Neural progenitor cell (in vitro differentiated cells): ENCODE results near the gene FCER2. TPM values are rescaled to one million over a fixed set of nuclear protein-coding genes. Genes with fewer than 3 reads are reported as not detected.

Experiments
- DNase-seq: peaks from one replicate; pipeline ENCODE4 v3.0.0-alpha.2; 2016; ENCODE audit warnings: low spot score
- H2AFZ ChIP-seq: fragments of 200-600 bp; sonication (generic); replicated peaks from 2 replicates; pipeline ENCODE4 v1.6.1; 2016; ENCODE audit warnings: antibody characterized with exemption
- H3F3A ChIP-seq: fragments of 200-600 bp; sonication (generic); 2 replicates; pipeline ENCODE4 v1.6.1; 2016; ENCODE audit warnings: antibody characterized with exemption, low read depth
- H3K27ac ChIP-seq: fragments of 200-600 bp; sonication (generic); 2 replicates; pipeline ENCODE4 v1.5.1; 2016; ENCODE audit warnings: mild to moderate bottlenecking
- H3K27me3 ChIP-seq: fragments of 200-600 bp; sonication (generic); 2 replicates; pipeline ENCODE4 v1.6.1; 2016; ENCODE audit warnings: mild to moderate bottlenecking, moderate library complexity
- H3K36me3 ChIP-seq: fragments of 200-600 bp; sonication (generic); 2 replicates; pipeline ENCODE4 v1.5.1; 2016
- H3K4me1 ChIP-seq: fragments of 200-600 bp; sonication (generic); 2 replicates; pipeline ENCODE4 v1.6.1; 2016; ENCODE audit warnings: mixed run types
- H3K4me2 ChIP-seq: fragments of 200-600 bp; sonication (generic); 2 replicates; pipeline ENCODE4 v1.6.1; 2016
- H3K4me3 ChIP-seq: fragments of 200-600 bp; sonication (generic); 2 replicates; pipeline ENCODE4 v1.5.1; 2016
- H3K79me2 ChIP-seq: fragments of 200-600 bp; sonication (generic); 2 replicates; pipeline ENCODE4 v1.6.1; 2016; ENCODE audit warnings: low read depth
- H3K9ac ChIP-seq: fragments of 200-600 bp; sonication (generic); 2 replicates; pipeline ENCODE4 v1.6.1; 2016
- H3K9me3 ChIP-seq: fragments of 200-600 bp; sonication (generic); 2 replicates; pipeline ENCODE4 v1.5.1; 2016; ENCODE audit warnings: low read depth
- H4K20me1 ChIP-seq: fragments of 200-600 bp; sonication (generic); 2 replicates; pipeline ENCODE4 v1.6.1; 2016; ENCODE audit warnings: low read depth
- H3K27ac Mint-ChIP-seq: 3 replicates; pipeline ENCODE4 v1.8.0; 2021; ENCODE audit warnings: mixed read lengths
- H3K27me3 Mint-ChIP-seq: 2 replicates; pipeline ENCODE4 v1.8.0; 2022; ENCODE audit warnings: low read depth, mild to moderate bottlenecking, inconsistent platforms, moderate library complexity, mixed read lengths; ENCODE audit not compliant: insufficient read depth
- H3K36me3 Mint-ChIP-seq: 3 replicates; pipeline ENCODE4 v1.8.0; 2021; ENCODE audit warnings: mixed read lengths
- H3K4me1 Mint-ChIP-seq: 3 replicates; pipeline ENCODE4 v1.8.0; 2021; ENCODE audit warnings: mixed read lengths
- H3K4me3 Mint-ChIP-seq: 3 replicates; pipeline ENCODE4 v1.8.0; 2021; ENCODE audit warnings: mild to moderate bottlenecking, moderate library complexity, mixed read lengths
- H3K9me3 Mint-ChIP-seq: 3 replicates; pipeline ENCODE4 v1.8.0; 2020; ENCODE audit warnings: mixed read lengths
- CTCF ChIP-seq: fragments of 200-600 bp; sonication (generic); IDR thresholded peaks from 2 replicates; pipeline ENCODE4 v1.5.1; 2017; ENCODE audit warnings: antibody characterized with exemption, mild to moderate bottlenecking
- EZH2 ChIP-seq: fragments of 200-600 bp; sonication (generic); IDR thresholded peaks from 2 replicates; pipeline ENCODE4 v1.6.1; 2017; ENCODE audit warnings: antibody characterized with exemption, mild to moderate bottlenecking, moderate library complexity
- EZH2phosphoT487 ChIP-seq: fragments of 200-600 bp; sonication (generic); IDR thresholded peaks from 2 replicates; pipeline ENCODE4 v1.6.1; 2017; ENCODE audit warnings: antibody characterized with exemption
- total RNA-seq: library from RNA; depleted of rRNA; stranded (reverse); fragments of >200 nt; gene quantifications from 2 replicates; pipeline ENCODE4 v1.2.3, GENCODE V29; 2015; ENCODE audit warnings: low replicate concordance

FCER2 gene, protein sequence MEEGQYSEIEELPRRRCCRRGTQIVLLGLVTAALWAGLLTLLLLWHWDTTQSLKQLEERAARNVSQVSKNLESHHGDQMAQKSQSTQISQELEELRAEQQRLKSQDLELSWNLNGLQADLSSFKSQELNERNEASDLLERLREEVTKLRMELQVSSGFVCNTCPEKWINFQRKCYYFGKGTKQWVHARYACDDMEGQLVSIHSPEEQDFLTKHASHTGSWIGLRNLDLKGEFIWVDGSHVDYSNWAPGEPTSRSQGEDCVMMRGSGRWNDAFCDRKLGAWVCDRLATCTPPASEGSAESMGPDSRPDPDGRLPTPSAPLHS
- not detected in 2 replicates for total RNA-seq

GRCh38 chr19:7701654-7702457, at the start of gene FCER2:
FCER2 (minus strand) TSS chr19:7702131; CDS start chr19:7699760, 2,371 bp downstream.
- H3K9me3 Mint-ChIP-seq: no peaks in the 10 kb centered on the region
- Histone ChIP-seq H3K36me3 (no peaks in the 10 kb centered on the region), H2AFZ (no peak within 1 kb of the TSS), H3K9ac (no peak within 1 kb of the TSS), H3K27me3 (peaks cover 35% of the 10 kb centered on the region), H3K4me1 (no peaks in the 10 kb centered on the region), H3F3A (no peaks in the 10 kb centered on the region), H3K4me2 (no peak within 1 kb of the TSS), H3K79me2 (no peaks in the 10 kb centered on the region), H4K20me1 (no peaks in the 10 kb centered on the region), H3K9me3 (no peaks in the 10 kb centered on the region), H3K4me3 (no peak within 1 kb of the TSS), H3K27ac (no peak within 1 kb of the TSS)
- TF ChIP-seq EZH2phosphoT487 (no peak), EZH2 (no peak), CTCF (no peak)
- H3K4me3 Mint-ChIP-seq: no peak within 1 kb of the TSS
- no peak within 1 kb of the TSS for H3K27ac Mint-ChIP-seq
- no peaks in the 10 kb centered on the region for H3K36me3 Mint-ChIP-seq
- H3K4me1 Mint-ChIP-seq: no peaks in the 10 kb centered on the region
- peaks cover 9% of the 10 kb centered on the region for H3K27me3 Mint-ChIP-seq
- DNase-seq: no peak

DNA sequence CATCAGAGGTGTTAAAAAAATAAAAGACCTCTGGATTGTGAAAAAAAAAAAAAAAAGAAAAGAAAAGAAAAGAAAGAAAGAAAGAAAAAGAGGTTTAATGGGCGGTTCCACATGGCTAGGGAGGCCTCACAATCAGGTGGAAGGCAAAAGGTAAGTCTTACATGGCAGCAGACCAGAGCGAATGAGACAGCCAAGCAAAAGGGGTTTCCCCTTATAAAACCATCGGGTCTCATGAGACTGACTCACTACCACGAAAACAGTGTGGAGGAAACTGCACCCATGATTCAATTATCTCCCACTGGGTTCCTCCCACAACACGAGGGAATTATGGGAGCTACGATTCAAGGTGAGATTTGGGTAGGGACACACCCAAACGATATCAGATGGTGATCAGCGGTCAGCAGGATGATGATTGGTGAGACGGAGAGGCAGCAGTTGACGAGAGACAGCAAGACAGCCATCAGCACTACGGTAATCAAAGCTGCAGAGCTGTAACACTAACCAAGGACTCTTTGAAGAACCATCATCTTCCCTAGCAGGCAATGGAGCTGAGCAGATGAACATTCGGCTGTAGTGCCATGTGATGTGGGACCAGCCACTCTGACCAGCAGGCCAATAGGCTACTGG, 49.3 kb upstream of the FCER2 start:
- H3K4me3 Mint-ChIP-seq: no peak overlapping the region
- H3K4me1 Mint-ChIP-seq: no peaks in the 10 kb centered on the region
- Histone ChIP-seq H3K9ac (no peak overlapping the region), H2AFZ (no peak overlapping the region), H3K4me3 (no peak overlapping the region), H3K4me1 (no peaks in the 10 kb centered on the region), H3K4me2 (no peak overlapping the region), H3K9me3 (no peaks in the 10 kb centered on the region), H4K20me1 (no peaks in the 10 kb centered on the region), H3F3A (no peaks in the 10 kb centered on the region), H3K27me3 (no peaks in the 10 kb centered on the region), H3K27ac (no peak overlapping the region), H3K79me2 (no peaks in the 10 kb centered on the region), H3K36me3 (no peaks in the 10 kb centered on the region)
- no peak for TF ChIP-seq CTCF
- no peak for TF ChIP-seq EZH2
- no peak for TF ChIP-seq EZH2phosphoT487
- peaks cover 10% of the 10 kb centered on the region for H3K9me3 Mint-ChIP-seq
- DNase-seq: no peak
- H3K36me3 Mint-ChIP-seq: no peaks in the 10 kb centered on the region
- H3K27me3 Mint-ChIP-seq: peaks cover 17% of the 10 kb centered on the region
- H3K27ac Mint-ChIP-seq: no peak overlapping the region

GRCh38 chr19:7748756-7749155, 46.8 kb upstream of the FCER2 start:
- H3F3A ChIP-seq: no peaks in the 10 kb centered on the region
- DNase-seq: no peak
- H3K4me1 ChIP-seq: no peaks in the 10 kb centered on the region
- H3K27ac ChIP-seq: no peak overlapping the region
- H3K9me3 ChIP-seq: no peaks in the 10 kb centered on the region
- Mint-ChIP-seq H3K4me1 (no peaks in the 10 kb centered on the region), H3K27me3 (peaks cover 18% of the 10 kb centered on the region), H3K27ac (no peak overlapping the region), H3K9me3 (peaks cover 8% of the 10 kb centered on the region), H3K36me3 (no peaks in the 10 kb centered on the region), H3K4me3 (no peak overlapping the region)
- H2AFZ ChIP-seq: no peak overlapping the region
- TF ChIP-seq EZH2 (no peak), CTCF (no peak), EZH2phosphoT487 (no peak)
- no peak overlapping the region for H3K9ac ChIP-seq
- no peaks in the 10 kb centered on the region for H3K79me2 ChIP-seq
- no peaks in the 10 kb centered on the region for H3K36me3 ChIP-seq
- no peaks in the 10 kb centered on the region for H3K27me3 ChIP-seq
- no peak overlapping the region for H3K4me3 ChIP-seq
- H4K20me1 ChIP-seq: no peaks in the 10 kb centered on the region
- H3K4me2 ChIP-seq: no peak overlapping the region
